HG03064 (cell line): ENCODE measurements around the gene DTL.

Source experiments
- ATAC-seq: cut with Tn5 transposase; IDR thresholded peaks from one replicate; pipeline ENCODE4 v1.9.1; 2021; ENCODE audit warnings: low read depth; ENCODE audit not compliant: unreplicated experiment

Gene DTL

DNA sequence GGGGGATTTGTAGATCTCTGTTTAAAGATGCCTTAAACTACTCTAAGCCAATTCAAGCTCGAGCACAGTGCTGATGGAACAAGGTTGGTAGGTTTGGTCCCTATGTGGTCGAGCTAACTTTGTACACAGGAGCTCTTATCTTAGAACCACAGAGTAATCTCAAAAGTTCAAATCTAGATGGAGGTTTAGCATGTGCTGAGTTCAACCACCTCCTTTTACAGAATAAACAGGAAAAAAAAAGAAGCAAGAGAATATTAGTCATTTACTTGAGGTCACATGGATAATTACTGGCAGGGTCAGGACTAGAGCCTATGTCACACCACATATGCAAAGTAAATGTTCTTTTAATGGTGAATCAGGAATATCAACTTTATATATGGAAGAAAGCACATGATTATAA, 86.2 kb downstream of the DTL start:
- ATAC-seq, result no peak

- ATAC-seq, result no peak
Measured at GRCh38 chr1:212124690-212125582, 89.4 kb downstream of the DTL start.

- ATAC-seq, result no peak
Measured at GRCh38 chr1:212125654-212126053, 90.1 kb downstream of the DTL start.

- no peak for ATAC-seq
Measured at GRCh38 chr1:212127221-212127620, 91.7 kb downstream of the DTL start.

DNA sequence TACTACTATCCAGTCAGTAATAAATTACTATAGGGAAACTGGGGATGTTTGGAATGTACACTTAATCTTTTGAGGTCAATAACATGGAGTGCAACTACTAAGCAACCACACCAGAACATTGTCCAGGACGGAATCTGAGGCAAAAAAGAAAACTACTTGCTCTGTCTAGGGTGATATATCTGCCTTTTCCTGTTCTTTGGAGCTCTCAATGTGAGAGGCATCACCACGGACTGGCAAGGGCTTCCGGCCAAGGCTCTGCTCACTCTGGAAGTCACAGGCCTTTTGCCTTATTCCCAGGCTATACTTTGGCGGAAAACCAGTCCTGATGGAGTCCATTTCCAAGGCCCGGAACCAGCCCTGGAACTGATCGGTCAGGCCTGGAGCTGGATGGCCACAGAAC, 94.2 kb downstream of the DTL start:
- ATAC-seq, result no peak

GRCh38 chr1:212132025-212132424, 96.5 kb downstream of the DTL start:
- no peak for ATAC-seq

- no peak for ATAC-seq
Measured at GRCh38 chr1:212133319-212133718, 97.8 kb downstream of the DTL start.

- no peak for ATAC-seq
Measured at GRCh38 chr1:212135166-212135565, 99.6 kb downstream of the DTL start.

GRCh38 chr1:212137854-212138253, 102.3 kb downstream of the DTL start:
- ATAC-seq, result no peak

GRCh38 chr1:212138457-212138856, 102.9 kb downstream of the DTL start:
- ATAC-seq, result no peak

DNA sequence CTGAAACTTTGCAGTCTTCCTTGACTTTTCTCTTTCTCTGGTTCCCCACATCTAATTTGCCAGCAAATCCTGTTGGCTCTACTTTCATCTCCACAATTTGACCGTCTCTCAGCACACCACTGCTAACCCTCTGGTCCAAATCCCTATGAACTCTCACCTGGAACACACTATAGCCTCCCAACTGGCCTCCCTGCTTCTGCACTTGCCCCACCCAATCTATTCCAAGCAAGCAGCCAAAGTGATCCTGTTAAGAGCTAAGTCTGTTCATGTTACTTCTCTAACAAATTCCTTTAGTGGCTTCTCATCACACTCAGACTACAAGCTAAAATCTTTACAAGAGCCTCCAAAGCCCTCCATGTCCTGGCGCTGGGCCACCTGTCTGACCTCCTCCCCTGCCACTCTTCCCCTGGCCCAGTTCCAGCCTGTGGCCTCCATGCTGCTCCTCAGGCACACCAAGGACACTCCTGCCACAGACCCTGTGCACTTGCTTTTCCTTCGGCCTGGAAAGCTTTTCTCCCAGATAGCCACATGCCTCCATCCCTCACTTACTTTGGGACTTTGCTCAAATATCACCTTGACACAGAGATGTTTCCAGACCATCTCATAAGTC, 104.1 kb downstream of the DTL start:
- no peak for ATAC-seq

DNA sequence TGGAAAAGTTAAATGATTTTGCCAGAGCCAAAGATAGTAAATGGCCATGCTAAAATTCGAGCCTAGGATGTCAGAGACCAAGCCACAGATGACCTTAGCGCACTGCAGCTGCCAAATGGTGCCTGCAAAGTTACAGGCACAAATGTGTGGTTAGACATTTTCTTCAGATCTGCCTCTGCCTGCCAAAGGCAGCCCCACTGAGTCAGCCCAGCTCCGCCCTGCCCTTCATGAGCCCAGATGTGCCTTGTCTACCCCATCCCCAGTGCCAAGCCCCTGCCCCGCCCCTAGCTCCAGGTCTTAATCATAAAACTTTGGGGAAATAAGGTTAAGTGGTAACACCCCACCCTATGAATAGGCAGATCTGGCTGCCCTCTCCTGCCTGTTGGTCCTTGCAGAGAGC, 105.9 kb downstream of the DTL start:
- ATAC-seq, result no peak

DNA sequence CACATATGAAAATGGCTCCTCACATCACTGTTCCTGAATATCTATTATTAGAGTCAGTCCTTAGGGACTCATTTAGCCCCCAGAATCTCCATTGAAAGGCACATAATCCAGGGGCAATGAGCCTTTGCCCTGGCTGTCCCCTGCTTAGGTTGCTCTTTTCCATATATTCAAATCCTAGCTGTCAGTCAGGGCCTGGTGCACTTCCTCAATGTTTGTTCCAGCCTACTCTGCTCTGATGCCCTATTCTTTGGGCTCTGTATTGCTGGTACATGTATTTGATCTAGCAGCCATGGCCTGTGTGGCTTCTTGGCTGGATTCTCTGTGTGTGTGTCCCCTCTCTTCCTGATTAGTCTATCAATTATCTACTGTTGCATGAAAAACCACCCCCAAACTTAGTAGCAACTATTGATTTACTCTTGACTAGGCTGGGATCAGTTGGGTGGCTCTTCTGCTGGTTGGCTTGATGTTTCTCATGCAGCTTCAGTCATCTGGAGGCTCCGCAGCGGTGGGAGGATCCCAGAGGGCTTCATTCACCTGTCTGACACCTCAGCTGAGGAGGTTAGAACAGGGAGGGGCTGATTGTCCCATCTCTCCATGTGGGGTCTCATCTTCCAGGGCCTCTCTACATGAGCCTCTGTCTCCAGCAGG, 107.5 kb downstream of the DTL start:
- no peak for ATAC-seq

GRCh38 chr1:212147581-212148033, 112.1 kb downstream of the DTL start:
- no peak for ATAC-seq

DNA sequence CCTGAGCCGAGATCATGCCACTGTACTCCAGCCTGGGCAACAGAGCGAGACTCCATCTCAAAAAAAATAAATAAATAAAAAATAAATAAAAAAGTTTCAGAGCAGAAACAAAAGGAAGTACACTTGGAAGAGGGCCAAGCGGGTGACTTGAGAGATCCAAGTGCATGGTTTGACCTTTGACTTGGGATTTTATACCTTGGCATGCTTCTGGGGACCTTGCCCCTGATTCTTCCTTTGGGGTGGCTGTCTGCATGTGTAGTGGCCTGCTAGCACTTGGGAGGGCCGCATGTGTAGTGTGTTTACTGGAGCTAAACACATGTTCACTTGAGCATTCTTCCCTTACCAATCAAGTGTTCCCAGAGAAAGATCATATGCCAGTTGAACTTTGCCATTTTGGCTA, 114.0 kb downstream of the DTL start:
- ATAC-seq, result no peak

DNA sequence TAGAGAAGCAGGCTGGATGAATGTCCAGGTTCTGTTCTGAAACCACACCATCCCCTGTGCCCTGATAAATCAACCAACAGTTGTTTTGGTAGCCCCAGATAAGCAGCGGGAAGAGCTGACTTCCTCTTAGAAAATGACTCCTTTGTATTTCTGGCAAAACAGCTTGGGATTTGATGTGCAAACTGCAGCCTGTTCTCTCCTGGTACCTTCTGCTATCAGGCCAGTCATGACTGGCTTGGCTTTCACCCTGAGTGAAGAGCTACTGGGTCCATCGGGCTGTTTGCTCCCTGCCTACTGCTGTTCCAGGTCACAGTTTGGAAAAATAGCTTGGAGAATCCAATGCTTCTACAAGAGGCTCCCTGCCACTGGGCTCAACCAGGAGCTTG, 116.8 kb downstream of the DTL start:
- ATAC-seq, result no peak

GRCh38 chr1:212152869-212153268, 117.3 kb downstream of the DTL start:
- no peak for ATAC-seq

DNA sequence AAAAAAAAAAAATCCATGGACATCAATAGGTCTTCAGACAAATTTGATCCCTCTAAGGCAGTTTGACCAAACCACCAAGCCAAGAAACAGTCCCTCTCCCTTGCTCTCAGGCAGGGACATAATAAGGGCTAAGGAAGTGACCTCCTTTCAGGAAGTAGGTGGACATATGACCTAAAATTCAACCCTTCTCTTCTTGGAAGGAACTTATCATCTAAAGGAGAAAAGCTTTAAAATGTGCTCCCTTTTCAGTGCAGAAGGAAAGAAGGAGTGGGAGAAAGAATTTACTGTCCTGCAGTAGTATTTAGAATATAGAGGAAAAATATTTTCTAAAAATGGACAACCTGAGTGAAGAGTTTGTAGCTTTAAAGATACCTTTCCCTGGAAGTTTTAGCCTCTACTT, 118.1 kb downstream of the DTL start:
- ATAC-seq, result no peak
